ENCODE data around the gene BPTF. TPM values are rescaled to one million over a fixed set of nuclear protein-coding genes. Genes with fewer than 3 reads are reported as not detected.

Gene BPTF
- total RNA-seq, 1 experiment from 2014 or later: 61.8 TPM

- Histone ChIP-seq H3K9me2 (replicated peaks; ENCODE audit: low read length) (no peaks in the 10 kb centered on the region), H3F3A (ENCODE audit: low read length, unreplicated experiment) (no peaks in the 10 kb centered on the region), H3K4me2 (ENCODE audit: low read length) (no peak overlapping the region), H3K9me3 (ENCODE audit: low read length) (no peaks in the 10 kb centered on the region), H3K36me3 (ENCODE audit: low read depth, low read length) (peaks cover 66% of the 10 kb centered on the region), H3K9ac (ENCODE audit: low read length) (no peak overlapping the region), H3K4me3 (ENCODE audit: low read length) (no peak overlapping the region), H2AFZ (ENCODE audit: low read length) (no peak overlapping the region), H4K20me1 (ENCODE audit: low read length) (no peaks in the 10 kb centered on the region), H3K27me3 (ENCODE audit: low read length) (no peaks in the 10 kb centered on the region), H3K4me1 (ENCODE audit: insufficient read depth, low read length) (peaks cover 8% of the 10 kb centered on the region), H3K27ac (ENCODE audit: low read length) (no peak overlapping the region), H3K79me2 (ENCODE audit: low read length) (no peaks in the 10 kb centered on the region)
- intact Hi-C loops (cut with micrococcal nuclease): no loop called here
- ChIA-PET POLR2A (ENCODE audit: unreplicated experiment) (no interaction called here), CTCF (no interaction called here)
- no peak for ATAC-seq
- DNase-seq: no peak
- TF ChIP-seq EZH2phosphoT487 (IDR thresholded peaks at IDR 0.05; ENCODE audit: borderline replicate concordance, low read length) (no peak), CTCF (conservative IDR thresholded peaks at IDR 0.05; ENCODE audit: low read depth, low read length) (no peak), EZH2 (IDR thresholded peaks at IDR 0.05; ENCODE audit: low read length, unreplicated experiment) (no peak)
- no TSS peak for BruUV-seq (replicated peaks)
These were observed 121.2 kb downstream of the BPTF start for GRCh38 chr17:67946513-67946912.

DNA sequence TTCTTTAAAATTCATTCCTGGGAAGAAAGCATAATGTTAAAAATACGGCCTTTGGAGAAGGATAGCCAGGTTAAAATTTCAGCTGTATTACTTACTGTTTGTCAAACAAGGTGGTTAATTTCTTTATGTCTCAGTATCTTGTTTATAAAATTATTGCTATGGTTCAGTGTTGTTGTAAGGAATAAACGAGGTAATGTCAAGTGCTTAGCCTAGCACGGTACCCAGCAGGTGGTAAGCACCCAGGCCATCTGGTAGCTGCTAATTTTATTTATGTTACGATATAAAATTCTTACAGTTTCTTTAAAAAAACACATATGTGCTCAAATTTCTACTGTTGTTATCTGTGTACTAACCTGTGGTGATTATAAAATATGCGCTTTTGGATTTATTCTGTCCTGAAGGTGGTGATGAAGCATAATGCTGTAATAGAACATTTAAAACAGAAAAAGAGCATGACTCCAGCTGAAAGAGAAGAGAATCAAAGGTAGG is 122.1 kb downstream of the BPTF start:
- Histone ChIP-seq H2AFZ (ENCODE audit: low read length) (no peak overlapping the region), H3K4me3 (ENCODE audit: low read length) (no peak overlapping the region), H3K9me2 (replicated peaks; ENCODE audit: low read length) (no peaks in the 10 kb centered on the region), H3K27ac (ENCODE audit: low read length) (no peak overlapping the region), H3K27me3 (ENCODE audit: low read length) (no peaks in the 10 kb centered on the region), H3K9ac (ENCODE audit: low read length) (no peak overlapping the region), H3K36me3 (ENCODE audit: low read depth, low read length) (peaks cover 57% of the 10 kb centered on the region), H3K4me1 (ENCODE audit: insufficient read depth, low read length) (peaks cover 5% of the 10 kb centered on the region), H3K4me2 (ENCODE audit: low read length) (no peak overlapping the region), H3K9me3 (ENCODE audit: low read length) (no peaks in the 10 kb centered on the region), H3K79me2 (ENCODE audit: low read length) (no peaks in the 10 kb centered on the region), H4K20me1 (ENCODE audit: low read length) (no peaks in the 10 kb centered on the region), H3F3A (ENCODE audit: low read length, unreplicated experiment) (no peaks in the 10 kb centered on the region)
- CTCF ChIA-PET: no interaction called here
- no peak for TF ChIP-seq EZH2 (IDR thresholded peaks at IDR 0.05; ENCODE audit: low read length, unreplicated experiment)
- TF ChIP-seq EZH2phosphoT487 (IDR thresholded peaks at IDR 0.05; ENCODE audit: borderline replicate concordance, low read length): no peak
- no peak for TF ChIP-seq CTCF (conservative IDR thresholded peaks at IDR 0.05; ENCODE audit: low read depth, low read length)
- intact Hi-C loops (cut with micrococcal nuclease): no loop called here
- POLR2A ChIA-PET (ENCODE audit: unreplicated experiment): no interaction called here
- no peak for ATAC-seq
- BruUV-seq (replicated peaks): no TSS peak
- DNase-seq: no peak

DNA sequence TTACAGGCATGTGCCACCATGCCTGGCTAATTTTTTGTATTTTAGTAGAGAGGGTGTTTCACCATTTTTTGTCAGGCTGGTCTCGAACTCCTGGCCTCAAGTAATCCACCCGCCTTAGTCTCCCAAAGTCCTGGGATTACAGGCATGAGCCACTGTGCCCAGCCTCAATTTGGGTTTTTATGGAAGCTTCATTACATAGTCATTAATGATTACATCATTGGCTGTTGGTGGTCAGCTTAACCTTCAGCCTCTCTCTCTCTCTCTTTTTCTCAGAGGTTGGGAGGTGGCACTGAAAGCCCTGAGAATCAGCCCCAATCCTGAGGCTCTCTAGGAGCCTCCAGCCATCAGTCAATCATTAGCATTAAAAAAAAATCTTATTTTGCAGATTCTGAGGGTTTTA is 125.6 kb downstream of the BPTF start:
- no peak for TF ChIP-seq EZH2 (IDR thresholded peaks at IDR 0.05; ENCODE audit: low read length, unreplicated experiment)
- no peak for TF ChIP-seq EZH2phosphoT487 (IDR thresholded peaks at IDR 0.05; ENCODE audit: borderline replicate concordance, low read length)
- no peak for TF ChIP-seq CTCF (conservative IDR thresholded peaks at IDR 0.05; ENCODE audit: low read depth, low read length)
- Histone ChIP-seq H2AFZ (ENCODE audit: low read length) (no peak overlapping the region), H3K4me2 (ENCODE audit: low read length) (no peak overlapping the region), H3K27me3 (ENCODE audit: low read length) (no peaks in the 10 kb centered on the region), H3K9me3 (ENCODE audit: low read length) (no peaks in the 10 kb centered on the region), H3K4me3 (ENCODE audit: low read length) (no peak overlapping the region), H3K4me1 (ENCODE audit: insufficient read depth, low read length) (no peaks in the 10 kb centered on the region), H4K20me1 (ENCODE audit: low read length) (no peaks in the 10 kb centered on the region), H3K36me3 (ENCODE audit: low read depth, low read length) (peaks cover 48% of the 10 kb centered on the region), H3K27ac (ENCODE audit: low read length) (no peak overlapping the region), H3K9ac (ENCODE audit: low read length) (no peak overlapping the region), H3K9me2 (replicated peaks; ENCODE audit: low read length) (no peaks in the 10 kb centered on the region), H3K79me2 (ENCODE audit: low read length) (no peaks in the 10 kb centered on the region), H3F3A (ENCODE audit: low read length, unreplicated experiment) (no peaks in the 10 kb centered on the region)
- DNase-seq (no peak), ATAC-seq (no peak)
- intact Hi-C loops (cut with micrococcal nuclease): no loop called here
- ChIA-PET POLR2A (ENCODE audit: unreplicated experiment) (no interaction called here), CTCF (no interaction called here)
- BruUV-seq (replicated peaks): no TSS peak
